Tibial nerve (tissue), 4 donors: ENCODE measurements around the gene TRPM4. TPM values are rescaled to one million over a fixed set of nuclear protein-coding genes. Genes with fewer than 3 reads are reported as not detected.

Experiments
- DNase-seq, 2 donors: peaks; one replicate each; pipeline ENCODE4 v3.0.0-alpha.2; 2019; ENCODE audit warnings: low spot score in 2 of 2
- H3K27ac ChIP-seq, 4 donors: fragments of 200-600 bp; sonication (generic) in 3 of 4; one replicate each; pipeline ENCODE4 v1.5.1; 2017 to 2019; ENCODE audit warnings: mild to moderate bottlenecking in 1 of 4
- H3K27me3 ChIP-seq, 2 donors: fragments of 200-600 bp; sonication (generic) in 1 of 2; one replicate each; pipeline versions ENCODE4 v1.5.1 to v1.6.0; 2017 to 2019
- H3K36me3 ChIP-seq, 3 donors: fragments of 200-600 bp; sonication (generic); one replicate each; pipeline ENCODE4 v1.5.1; 2018 to 2019
- H3K4me1 ChIP-seq, 4 donors: fragments of 200-600 bp; sonication (generic) in 3 of 4; one replicate each; pipeline ENCODE4 v1.5.1; 2017 to 2019
- H3K4me3 ChIP-seq, 4 donors: fragments of 200-600 bp; sonication (generic) in 3 of 4; one replicate each; pipeline ENCODE4 v1.5.1; 2017 to 2019; ENCODE audit warnings: mild to moderate bottlenecking in 1 of 4, moderate library complexity in 1 of 4
- H3K9me3 ChIP-seq, 4 donors: fragments of 200-600 bp; sonication (generic) in 3 of 4; one replicate each; pipeline ENCODE4 v1.5.1; 2017 to 2019
- EP300 ChIP-seq, 2 donors: sonication (generic); formaldehyde crosslinking; IDR thresholded peaks; one replicate each; pipeline ENCODE4 v1.6.1; 2017; ENCODE audit warnings: antibody characterized with exemption in 2 of 2, mild to moderate bottlenecking in 1 of 2
- POLR2A ChIP-seq, 2 donors: fragments of 450-650 bp; IDR thresholded peaks; one replicate each; pipeline ENCODE4 v1.6.1; 2017; ENCODE audit warnings: antibody characterized with exemption in 2 of 2, mild to moderate bottlenecking in 2 of 2, moderate library complexity in 2 of 2
- WGBS, 2 donors: methylation state at CpG; one replicate each; pipeline ENCODE4 v1.1.5; 2018; 5-methylcytosine and 5-hydroxymethylcytosine counted together
- total RNA-seq, 4 donors: library from RNA; depleted of rRNA; stranded (reverse); fragments of >200 nt; gene quantifications; one replicate each; pipeline ENCODE4 v1.1.0, GENCODE V29; 2016
- TF ChIP-seq, protein P1 (sequence below), 5 experiments: fragments of 200-600 bp in 3 of 5; fragments of 450-650 bp in 2 of 5; sonication (generic) in 3 of 5; IDR thresholded peaks; one replicate each; pipeline ENCODE4 v1.5.1; 2016 to 2019; ENCODE audit warnings: antibody characterized with exemption in 5 of 5, mild to moderate bottlenecking in 3 of 5, moderate library complexity in 2 of 5

The TRPM4 gene
- total RNA-seq, 4 donors from 2014 or later, result 12.6 to 22.4 (median 16.7) TPM

DNA sequence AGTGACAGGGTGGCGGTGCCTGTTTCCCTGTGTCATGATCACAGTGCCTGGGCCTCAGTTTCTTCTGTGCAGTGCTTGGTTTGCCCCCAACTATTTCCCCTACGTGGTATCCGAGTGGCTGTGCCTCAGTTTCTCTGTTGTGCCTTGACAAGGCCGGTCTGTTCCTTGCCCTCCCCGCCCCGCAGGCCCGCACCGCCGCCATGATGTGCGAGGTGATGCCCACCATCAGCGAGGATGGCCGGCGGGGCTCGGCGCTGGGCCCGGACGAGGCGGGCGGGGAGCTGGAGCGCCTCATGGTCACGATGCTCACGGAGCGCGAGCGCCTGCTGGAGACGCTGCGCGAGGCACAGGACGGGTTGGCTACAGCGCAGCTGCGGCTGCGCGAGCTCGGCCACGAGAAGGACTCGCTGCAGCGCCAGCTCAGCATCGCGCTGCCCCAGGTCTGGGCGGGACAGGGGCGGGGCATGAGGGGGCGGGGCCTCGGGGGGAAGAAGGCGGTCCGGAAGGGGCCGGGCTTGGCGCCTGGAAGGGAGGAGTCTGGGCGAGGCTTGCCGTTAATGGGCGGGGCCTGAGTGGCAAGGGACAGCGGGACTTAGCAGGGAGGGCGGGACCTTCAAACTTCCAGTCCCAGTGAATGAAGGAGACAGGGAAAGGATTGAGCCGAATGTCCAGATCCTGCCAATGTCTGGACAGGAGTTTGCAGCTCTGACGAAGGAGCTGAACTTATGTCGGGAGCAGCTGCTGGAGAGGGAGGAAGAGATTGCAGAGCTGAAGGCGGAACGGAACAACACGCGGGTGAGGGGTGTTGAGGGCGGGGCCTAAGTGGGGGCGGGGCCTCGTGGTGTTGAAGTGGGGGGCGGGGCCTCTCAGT is 29.7 kb upstream of the TRPM4 start:
- WGBS, 2 donors, result 5 to 6% methylated on average over 42 to 45 of the region's 63 CpGs
- H3K4me3 ChIP-seq, result peak overlapping the region in 3 of 4 donors; percentile 6 to 46 (median 43)
- TF ChIP-seq EP300 (IDR thresholded peaks at IDR 0.05), result peak in 1 of 2 donors; percentile 45
- TF ChIP-seq, protein P1, sequence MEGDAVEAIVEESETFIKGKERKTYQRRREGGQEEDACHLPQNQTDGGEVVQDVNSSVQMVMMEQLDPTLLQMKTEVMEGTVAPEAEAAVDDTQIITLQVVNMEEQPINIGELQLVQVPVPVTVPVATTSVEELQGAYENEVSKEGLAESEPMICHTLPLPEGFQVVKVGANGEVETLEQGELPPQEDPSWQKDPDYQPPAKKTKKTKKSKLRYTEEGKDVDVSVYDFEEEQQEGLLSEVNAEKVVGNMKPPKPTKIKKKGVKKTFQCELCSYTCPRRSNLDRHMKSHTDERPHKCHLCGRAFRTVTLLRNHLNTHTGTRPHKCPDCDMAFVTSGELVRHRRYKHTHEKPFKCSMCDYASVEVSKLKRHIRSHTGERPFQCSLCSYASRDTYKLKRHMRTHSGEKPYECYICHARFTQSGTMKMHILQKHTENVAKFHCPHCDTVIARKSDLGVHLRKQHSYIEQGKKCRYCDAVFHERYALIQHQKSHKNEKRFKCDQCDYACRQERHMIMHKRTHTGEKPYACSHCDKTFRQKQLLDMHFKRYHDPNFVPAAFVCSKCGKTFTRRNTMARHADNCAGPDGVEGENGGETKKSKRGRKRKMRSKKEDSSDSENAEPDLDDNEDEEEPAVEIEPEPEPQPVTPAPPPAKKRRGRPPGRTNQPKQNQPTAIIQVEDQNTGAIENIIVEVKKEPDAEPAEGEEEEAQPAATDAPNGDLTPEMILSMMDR (IDR thresholded peaks at IDR 0.05), result peak in 3 of 5 experiments; percentile 13 to 44 (median 29)
- no peak for TF ChIP-seq POLR2A (IDR thresholded peaks at IDR 0.05)
- H3K4me1 ChIP-seq, result peaks cover 0 to 19% (median 10%) of the 10 kb centered on the region in 4 donors
- DNase-seq, result peak; percentile 87 to 91
- H3K9me3 ChIP-seq, result no peaks in the 10 kb centered on the region
- peak overlapping the region in 3 of 4 donors; percentile 53 to 73 (median 62) for H3K27ac ChIP-seq
- peaks cover 0 to 15% of the 10 kb centered on the region in 2 donors for H3K27me3 ChIP-seq
- no peaks in the 10 kb centered on the region for H3K36me3 ChIP-seq

DNA sequence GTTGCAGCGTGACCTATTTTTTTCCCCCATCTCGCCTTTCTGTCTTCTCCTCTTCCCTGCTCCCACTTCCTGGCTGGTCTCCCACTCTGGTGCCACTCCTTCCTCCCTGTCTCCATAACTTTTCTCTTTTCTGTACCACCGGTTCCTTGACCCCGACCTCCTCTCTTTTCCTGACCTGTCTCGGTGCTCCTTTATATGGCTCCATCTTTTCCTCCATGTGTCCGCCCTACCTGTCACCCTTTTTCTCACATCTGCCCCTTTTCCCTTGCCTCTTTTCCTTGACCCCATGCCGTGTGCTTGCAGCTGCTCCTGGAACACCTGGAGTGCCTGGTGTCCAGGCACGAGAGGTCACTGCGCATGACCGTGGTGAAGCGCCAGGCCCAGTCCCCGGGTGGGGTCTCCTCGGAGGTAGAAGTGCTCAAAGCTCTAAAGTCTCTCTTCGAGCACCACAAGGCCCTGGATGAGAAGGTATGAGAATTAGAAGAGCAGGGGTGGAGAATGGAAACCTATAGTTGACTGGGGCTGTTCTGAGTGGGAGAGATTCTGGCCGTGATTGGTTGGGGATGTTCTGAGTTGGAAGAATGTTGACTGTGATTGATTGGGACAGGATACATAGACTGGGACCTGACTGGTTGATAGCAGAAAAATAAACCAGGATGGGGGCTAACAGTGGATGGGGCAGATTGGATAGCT is 28.9 kb upstream of the TRPM4 start:
- WGBS, 2 donors, result 65% methylated on average over 15 of the region's 15 CpGs
- peak overlapping the region in 3 of 4 donors; percentile 6 to 43 (median 26) for H3K4me3 ChIP-seq

DNA sequence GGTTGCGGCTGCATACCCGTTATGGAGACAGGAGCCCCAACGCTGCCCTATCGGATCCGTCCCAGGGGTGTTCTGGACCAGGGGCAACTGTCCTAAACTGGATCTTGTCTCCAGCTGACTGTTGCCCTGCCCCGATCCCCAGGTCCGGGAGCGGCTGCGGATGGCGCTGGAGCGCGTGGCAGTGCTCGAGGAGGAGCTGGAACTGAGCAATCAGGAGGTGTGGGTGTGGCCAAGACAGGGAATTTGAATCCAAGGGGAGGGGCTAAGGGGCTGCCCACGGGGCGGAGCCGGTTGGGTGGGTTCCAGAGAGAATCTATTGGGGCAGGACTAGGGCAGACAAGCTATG is 28.4 kb upstream of the TRPM4 start:
- DNase-seq, result no peak
- peaks cover 0 to 32% (median 17%) of the 10 kb centered on the region in 4 donors for H3K4me1 ChIP-seq
- no peak overlapping the region for H3K4me3 ChIP-seq
- H3K9me3 ChIP-seq, result no peaks in the 10 kb centered on the region
- H3K27me3 ChIP-seq, result peaks cover 0 to 27% of the 10 kb centered on the region in 2 donors
- H3K27ac ChIP-seq, result no peak overlapping the region
- WGBS, 2 donors, result 76% methylated on average over 16 of the region's 16 CpGs
- TF ChIP-seq EP300 (IDR thresholded peaks at IDR 0.05) (no peak), POLR2A (IDR thresholded peaks at IDR 0.05) (no peak)
- TF ChIP-seq, protein P1 (IDR thresholded peaks at IDR 0.05), result no peak
- no peaks in the 10 kb centered on the region for H3K36me3 ChIP-seq

More for the DNA sequence above, 28.9 kb upstream of the TRPM4 start:
- TF ChIP-seq POLR2A (IDR thresholded peaks at IDR 0.05), result no peak
- no peak for TF ChIP-seq EP300 (IDR thresholded peaks at IDR 0.05)
- TF ChIP-seq, protein P1 (IDR thresholded peaks at IDR 0.05), result no peak
- no peak for DNase-seq
- Histone ChIP-seq H3K4me1 (peaks cover 0 to 27% (median 13%) of the 10 kb centered on the region in 4 donors), H3K36me3 (no peaks in the 10 kb centered on the region), H3K27me3 (peaks cover 0 to 21% of the 10 kb centered on the region in 2 donors), H3K9me3 (no peaks in the 10 kb centered on the region), H3K27ac (no peak overlapping the region)

DNA sequence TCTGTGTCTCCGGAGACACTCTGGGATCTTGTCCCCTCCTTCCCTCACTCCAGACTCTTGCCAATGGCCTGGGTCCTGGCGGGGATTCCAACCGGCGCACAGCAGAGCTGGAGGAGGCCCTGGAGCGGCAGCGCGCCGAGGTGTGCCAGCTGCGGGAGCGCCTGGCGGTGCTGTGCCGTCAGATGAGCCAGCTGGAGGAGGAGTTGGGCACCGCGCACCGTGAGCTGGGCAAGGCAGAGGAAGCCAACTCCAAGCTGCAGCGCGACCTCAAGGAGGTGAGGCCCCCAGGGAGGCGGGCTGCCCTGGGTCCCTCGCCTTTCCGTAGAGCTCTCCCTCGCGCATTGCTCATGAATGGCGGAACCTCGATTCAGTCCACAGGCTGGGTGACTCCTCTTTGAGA is 27.3 kb upstream of the TRPM4 start:
- no peak overlapping the region for H3K4me3 ChIP-seq
- H3K27ac ChIP-seq, result no peak overlapping the region
- peaks cover 0 to 33% of the 10 kb centered on the region in 2 donors for H3K27me3 ChIP-seq
- no peaks in the 10 kb centered on the region for H3K9me3 ChIP-seq
- TF ChIP-seq, protein P1 (IDR thresholded peaks at IDR 0.05), result no peak
- no peak for TF ChIP-seq EP300 (IDR thresholded peaks at IDR 0.05)
- TF ChIP-seq POLR2A (IDR thresholded peaks at IDR 0.05), result no peak
- no peak for DNase-seq
- H3K36me3 ChIP-seq, result no peaks in the 10 kb centered on the region
- WGBS, 2 donors, result 92 to 95% methylated on average over 23 to 24 of the region's 24 CpGs
- peaks cover 0 to 37% (median 17%) of the 10 kb centered on the region in 4 donors for H3K4me1 ChIP-seq
